ENCODE data around the gene PTGDS.

DNA sequence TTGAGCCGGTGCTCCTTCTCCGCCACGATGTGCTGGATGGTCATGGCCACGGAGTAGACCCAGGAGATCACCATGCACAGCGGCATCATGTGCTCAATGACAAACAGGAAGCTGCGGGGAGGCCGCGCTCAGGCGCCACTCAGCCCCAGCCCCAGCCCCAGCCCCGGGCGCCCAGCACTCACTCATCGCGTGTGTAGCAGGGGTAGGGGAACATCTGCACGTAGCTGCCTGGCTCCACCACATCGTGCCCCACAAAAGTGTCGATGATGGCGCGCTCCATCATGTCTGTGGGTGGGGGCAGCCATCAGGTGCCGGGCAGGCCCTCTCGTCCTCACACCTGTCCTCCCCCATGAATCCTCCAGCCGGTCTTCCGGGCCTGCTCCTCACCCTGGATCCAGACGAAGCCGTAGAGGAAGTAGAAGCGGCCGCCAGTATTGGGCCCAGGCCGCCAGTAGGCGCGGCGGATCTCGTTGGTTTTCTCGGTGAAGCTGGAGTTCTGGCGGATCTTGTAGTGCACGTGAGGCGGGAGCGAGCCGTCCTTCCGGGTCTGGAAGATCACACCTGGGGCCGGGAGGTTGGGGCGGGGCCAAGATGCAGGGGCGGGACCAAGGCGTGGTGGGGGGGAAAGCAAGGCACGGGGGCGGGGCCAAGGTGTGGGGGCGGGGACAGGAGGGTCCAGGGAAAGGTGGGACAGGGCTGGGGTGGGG lies 40.6 kb downstream of the PTGDS start:
- TF ChIP-seq, protein P1, sequence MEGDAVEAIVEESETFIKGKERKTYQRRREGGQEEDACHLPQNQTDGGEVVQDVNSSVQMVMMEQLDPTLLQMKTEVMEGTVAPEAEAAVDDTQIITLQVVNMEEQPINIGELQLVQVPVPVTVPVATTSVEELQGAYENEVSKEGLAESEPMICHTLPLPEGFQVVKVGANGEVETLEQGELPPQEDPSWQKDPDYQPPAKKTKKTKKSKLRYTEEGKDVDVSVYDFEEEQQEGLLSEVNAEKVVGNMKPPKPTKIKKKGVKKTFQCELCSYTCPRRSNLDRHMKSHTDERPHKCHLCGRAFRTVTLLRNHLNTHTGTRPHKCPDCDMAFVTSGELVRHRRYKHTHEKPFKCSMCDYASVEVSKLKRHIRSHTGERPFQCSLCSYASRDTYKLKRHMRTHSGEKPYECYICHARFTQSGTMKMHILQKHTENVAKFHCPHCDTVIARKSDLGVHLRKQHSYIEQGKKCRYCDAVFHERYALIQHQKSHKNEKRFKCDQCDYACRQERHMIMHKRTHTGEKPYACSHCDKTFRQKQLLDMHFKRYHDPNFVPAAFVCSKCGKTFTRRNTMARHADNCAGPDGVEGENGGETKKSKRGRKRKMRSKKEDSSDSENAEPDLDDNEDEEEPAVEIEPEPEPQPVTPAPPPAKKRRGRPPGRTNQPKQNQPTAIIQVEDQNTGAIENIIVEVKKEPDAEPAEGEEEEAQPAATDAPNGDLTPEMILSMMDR (IDR thresholded peaks at IDR 0.05), result no peak
- no peak for TF ChIP-seq POLR2A (IDR thresholded peaks at IDR 0.05)

Data from suprapubic skin (tissue), 3 donors.